Bronchial epithelial cell (primary cell): ENCODE data around the gene TMED9. TPM values are rescaled to one million over a fixed set of nuclear protein-coding genes. Genes with fewer than 3 reads are reported as not detected.
"Not testable (repeated sequence)": the region's sequence is repeated elsewhere in the genome, so short reads cannot be mapped to it uniquely, and the experiment has no call there.

Source experiments
- DNase-seq: peaks from one replicate; pipeline ENCODE4 v3.0.0-alpha.2; 2010; ENCODE audit warnings: low read depth
- FAIRE-seq: peaks from 2 replicates; lab custom pipeline; 2011; peaks lifted over from hg19 to GRCh38; lab: Jason Lieb, UNC
- H3K27me3 ChIP-seq: 2 replicates; pipeline ENCODE4 v1.5.1; 2011; ENCODE audit warnings: low read length; ENCODE audit not compliant: control insufficient read depth, insufficient read depth
- H3K36me3 ChIP-seq: 2 replicates; pipeline ENCODE4 v1.5.1; 2011; ENCODE audit warnings: low read length; ENCODE audit not compliant: control insufficient read depth, insufficient read depth
- H3K4me3 ChIP-seq: 2 replicates; pipeline ENCODE4 v1.5.1; 2011; ENCODE audit warnings: mild to moderate bottlenecking, low read depth, low read length, control low read depth
- CTCF ChIP-seq: IDR thresholded peaks from 2 replicates; pipeline ENCODE4 v1.5.1; 2011; ENCODE audit warnings: mild to moderate bottlenecking, moderate library complexity, low read length, control low read depth, inconsistent platforms; ENCODE audit not compliant: insufficient read depth, severe bottlenecking
- total RNA-seq: library from RNA; depleted of rRNA; stranded (reverse); fragments of >200 nt; gene quantifications from 2 replicates; pipeline ENCODE4 v1.2.1, GENCODE V29; 2014

TMED9 gene
- total RNA-seq, 1 donor from 2014 or later, result 184 TPM

- H3K27me3 ChIP-seq, result no peaks in the 10 kb centered on the region
- FAIRE-seq (no peak), DNase-seq (no peak)
- H3K4me3 ChIP-seq, result no peak overlapping the region
- no peak for TF ChIP-seq CTCF
- peaks cover 5% of the 10 kb centered on the region for H3K36me3 ChIP-seq
These were observed 36.8 kb upstream of the TMED9 start for GRCh38 chr5:177555228-177555627.

DNA sequence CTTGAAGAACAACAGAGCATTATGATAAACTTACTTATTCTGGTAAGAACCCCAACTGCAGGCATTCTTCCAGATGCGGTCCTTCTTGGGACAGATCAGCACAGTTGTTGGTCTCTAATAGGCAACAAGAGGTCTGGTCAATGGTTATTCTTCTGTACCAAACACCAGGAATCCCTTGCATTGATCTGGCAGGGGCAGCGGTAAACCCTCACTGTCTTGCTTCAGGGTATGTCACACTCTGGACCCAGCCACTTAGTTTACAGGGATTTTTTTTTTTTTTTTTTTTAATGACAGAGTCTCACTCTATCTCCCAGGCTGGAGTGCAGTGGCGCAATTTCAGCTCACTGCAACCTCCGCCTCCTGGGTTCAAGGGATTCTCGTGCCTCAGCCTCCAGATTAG, 36.3 kb upstream of the TMED9 start:
- Histone ChIP-seq H3K36me3 (peaks cover 4% of the 10 kb centered on the region), H3K4me3 (no peak overlapping the region), H3K27me3 (no peaks in the 10 kb centered on the region)
- no peak for DNase-seq
- TF ChIP-seq CTCF, result no peak
- FAIRE-seq, result no peak

DNA sequence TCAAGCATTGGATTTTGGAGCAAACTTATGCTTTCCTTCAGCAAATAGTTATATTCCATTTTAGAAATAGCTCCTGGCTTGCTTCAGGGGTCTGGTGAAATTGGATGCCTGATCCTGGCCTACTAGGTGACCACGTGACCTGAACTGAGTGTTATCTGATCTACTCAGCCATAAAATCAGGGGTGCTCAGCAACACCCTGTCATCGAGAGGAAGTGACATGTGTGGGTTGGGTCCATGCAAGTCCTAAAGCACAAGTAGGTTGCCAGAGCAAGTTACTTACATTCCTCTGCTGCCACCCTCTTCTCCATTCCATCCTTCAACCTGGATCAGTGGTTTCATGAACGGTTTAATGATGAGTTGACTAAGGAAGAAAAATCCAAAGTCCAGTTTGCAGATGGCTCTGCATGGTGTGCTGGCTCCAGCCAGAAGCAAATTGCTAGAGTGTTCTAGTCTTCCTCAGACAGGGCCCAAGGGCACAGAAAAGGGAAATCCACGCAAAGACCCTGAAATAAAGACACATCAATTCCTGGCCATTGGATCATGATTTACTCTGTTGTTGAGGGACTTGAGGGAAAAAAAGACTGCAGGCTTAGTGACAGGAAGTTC, 34.9 kb upstream of the TMED9 start:
- peaks cover 1% of the 10 kb centered on the region for H3K36me3 ChIP-seq
- FAIRE-seq (no peak), DNase-seq (peak; percentile 64)
- no peak for TF ChIP-seq CTCF
- no peaks in the 10 kb centered on the region for H3K27me3 ChIP-seq
- H3K4me3 ChIP-seq, result no peak overlapping the region

DNA sequence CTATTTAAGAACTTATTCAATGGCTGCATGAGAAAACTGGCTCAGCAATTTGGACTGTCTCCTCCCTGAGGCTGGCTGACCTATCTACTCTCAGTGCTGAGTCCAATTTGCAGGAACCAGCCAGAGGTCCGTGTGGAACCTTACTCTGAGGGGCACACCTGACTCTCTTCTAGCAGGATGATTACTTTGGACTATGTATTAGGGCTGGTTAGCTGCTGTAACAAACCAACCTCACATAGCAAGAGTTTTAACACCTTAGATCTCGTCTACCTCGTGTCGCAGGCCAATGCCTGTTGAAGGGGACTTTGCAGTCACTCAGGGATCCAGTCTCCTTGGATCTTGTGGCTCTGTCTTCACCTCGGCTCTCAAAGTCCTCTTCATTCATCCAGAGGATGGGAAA, 34.2 kb upstream of the TMED9 start:
- Histone ChIP-seq H3K27me3 (no peaks in the 10 kb centered on the region), H3K36me3 (peaks cover 1% of the 10 kb centered on the region), H3K4me3 (no peak overlapping the region)
- FAIRE-seq, result no peak
- TF ChIP-seq CTCF, result no peak
- DNase-seq, result no peak

- H3K36me3 ChIP-seq, H3K27me3 ChIP-seq, DNase-seq, H3K4me3 ChIP-seq, FAIRE-seq: not testable (repeated sequence)
These were observed 32.5 kb upstream of the TMED9 start for GRCh38 chr5:177559446-177559941.

- no peak for FAIRE-seq
- Histone ChIP-seq H3K36me3 (no peaks in the 10 kb centered on the region), H3K27me3 (no peaks in the 10 kb centered on the region), H3K4me3 (no peak overlapping the region)
- peak; percentile 17 for DNase-seq
- no peak for TF ChIP-seq CTCF
These were observed 27.0 kb upstream of the TMED9 start for GRCh38 chr5:177565046-177565445.
